Fibroblast of skin of scalp (primary cell): ENCODE data around the gene RPRD2.

ENCODE experiments used
- DNase-seq: peaks from one replicate; pipeline ENCODE4 v3.0.0-alpha.2; 2013

Gene RPRD2

GRCh38 chr1:150473659-150474058 lies 109.7 kb downstream of the RPRD2 start:
- no peak for DNase-seq

GRCh38 chr1:150474869-150475268 lies 110.9 kb downstream of the RPRD2 start:
- DNase-seq, result no peak

- DNase-seq, result no peak
Observed at GRCh38 chr1:150476754-150477153, 112.8 kb downstream of the RPRD2 start.

GRCh38 chr1:150477320-150477719 lies 113.4 kb downstream of the RPRD2 start:
- no peak for DNase-seq

GRCh38 chr1:150477733-150478132 lies 113.8 kb downstream of the RPRD2 start:
- peak; percentile 20 for DNase-seq

- no peak for DNase-seq
Observed at GRCh38 chr1:150479370-150479769, 115.4 kb downstream of the RPRD2 start.

- no peak for DNase-seq
Observed at GRCh38 chr1:150479927-150480352, 116.0 kb downstream of the RPRD2 start.

GRCh38 chr1:150484431-150484830 lies 120.5 kb downstream of the RPRD2 start:
- DNase-seq, result no peak

GRCh38 chr1:150484861-150485260 lies 120.9 kb downstream of the RPRD2 start:
- DNase-seq, result peak; percentile 44

- DNase-seq, result peak; percentile 99
Observed at GRCh38 chr1:150486966-150487762, 123.2 kb downstream of the RPRD2 start, which contains the start of gene TARS2. Gene TARS2 (plus strand): TSS chr1:150487419. CDS start chr1:150487451, 32 bp downstream.

GRCh38 chr1:150487763-150488115 lies 123.8 kb downstream of the RPRD2 start:
- DNase-seq, result no peak

- DNase-seq, result no peak
Observed at GRCh38 chr1:150493175-150493574, 129.2 kb downstream of the RPRD2 start.

- no peak for DNase-seq
Observed at GRCh38 chr1:150498342-150498741, 134.4 kb downstream of the RPRD2 start.

- DNase-seq, result no peak
Observed at GRCh38 chr1:150505431-150505830, 141.5 kb downstream of the RPRD2 start.

- DNase-seq, result peak; percentile 85
Observed at GRCh38 chr1:150507912-150508864, 144.2 kb downstream of the RPRD2 start, which contains the start of gene ECM1. Gene ECM1 (plus strand): TSS chr1:150508109. CDS start chr1:150508210, 101 bp downstream.

- no peak for DNase-seq
Observed at GRCh38 chr1:150508982-150509381, 145.0 kb downstream of the RPRD2 start.

- no peak for DNase-seq
Observed at GRCh38 chr1:150511551-150511950, 147.6 kb downstream of the RPRD2 start.

GRCh38 chr1:150511985-150512660 lies 148.2 kb downstream of the RPRD2 start:
- DNase-seq, result no peak

GRCh38 chr1:150512846-150513245 lies 148.9 kb downstream of the RPRD2 start:
- DNase-seq, result no peak

- no peak for DNase-seq
Observed at GRCh38 chr1:150513351-150513791, 149.4 kb downstream of the RPRD2 start.

GRCh38 chr1:150514260-150514659 lies 150.3 kb downstream of the RPRD2 start:
- DNase-seq, result no peak

- no peak for DNase-seq
Observed at GRCh38 chr1:150514913-150515327, 151.0 kb downstream of the RPRD2 start.
